Prostate gland (tissue), 2 donors: ENCODE results near the gene CHST12. TPM values are rescaled to one million over a fixed set of nuclear protein-coding genes. Genes with fewer than 3 reads are reported as not detected.

Experiments used
- DNase-seq: peaks from one replicate; pipeline ENCODE4 v3.0.0-alpha.2; 2019; ENCODE audit warnings: low spot score
- H3K27ac ChIP-seq, 2 donors: fragments of 200-600 bp; sonication (generic); 2 replicates each; pipeline ENCODE4 v1.5.1; 2017 to 2019
- H3K27me3 ChIP-seq: fragments of 200-600 bp; sonication (generic); replicated peaks from 2 replicates; pipeline ENCODE4 v1.5.1; 2019; ENCODE audit not compliant: insufficient read depth
- H3K36me3 ChIP-seq, 2 donors: fragments of 200-600 bp; sonication (generic); 1 replicate in 1 of 2; 2 replicates in 1 of 2; pipeline versions ENCODE4 v1.5.1 to v1.8.1; 2017 to 2019
- H3K4me1 ChIP-seq: fragments of 200-600 bp; sonication (generic); replicated peaks from 2 replicates; pipeline ENCODE4 v1.5.1; 2019
- H3K4me3 ChIP-seq, 2 donors: fragments of 200-600 bp; sonication (generic); 2 replicates each; pipeline ENCODE4 v1.5.1; 2017 to 2019
- H3K9me3 ChIP-seq: fragments of 200-600 bp; sonication (generic); 2 replicates; pipeline ENCODE4 v1.5.1; 2017
- CTCF ChIP-seq, 4 experiments: fragments of 200-600 bp in 2 of 4; fragments of 450-650 bp in 2 of 4; sonication (generic) in 2 of 4; IDR thresholded peaks; 1 replicate in 3 of 4; 2 replicates in 1 of 4; pipeline ENCODE4 v1.5.1; 2016 to 2019; ENCODE audit warnings: antibody characterized with exemption in 4 of 4, mild to moderate bottlenecking in 2 of 4, moderate library complexity in 2 of 4
- POLR2A ChIP-seq: fragments of 450-650 bp; IDR thresholded peaks from one replicate; pipeline ENCODE4 v1.6.1; 2016; ENCODE audit warnings: antibody characterized with exemption, mild to moderate bottlenecking
- POLR2AphosphoS5 ChIP-seq: sonication (generic); formaldehyde crosslinking; IDR thresholded peaks from one replicate; pipeline ENCODE4 v1.6.1; 2017; ENCODE audit warnings: antibody characterized with exemption
- WGBS: methylation state at CpG from one replicate; pipeline ENCODE4 v1.1.5; 2018; 5-methylcytosine and 5-hydroxymethylcytosine counted together
- intact Hi-C: fragments of 100-400 bp; cut with DNase I; formaldehyde crosslinking; loops from one replicate; pipeline ENCODE4 v1.14.2; 2022
- total RNA-seq, 2 donors: library from RNA; depleted of rRNA; stranded (reverse); fragments of >200 nt; gene quantifications; one replicate each; pipeline ENCODE4 v1.1.0, GENCODE V29; 2016

The CHST12 gene
- total RNA-seq, 2 donors from 2014 or later = 22.4 to 36.1 TPM

GRCh38 chr7:2472739-2473138 is 69.3 kb downstream of the CHST12 start:
- peaks cover under 1% of the 10 kb centered on the region for H3K4me1 ChIP-seq
- TF ChIP-seq POLR2AphosphoS5 (no peak), CTCF (IDR thresholded peaks at IDR 0.05) (no peak), POLR2A (no peak)
- H3K4me3 ChIP-seq = no peak overlapping the region
- H3K27me3 ChIP-seq = no peaks in the 10 kb centered on the region
- H3K9me3 ChIP-seq = no peaks in the 10 kb centered on the region
- no peaks in the 10 kb centered on the region for H3K36me3 ChIP-seq
- intact Hi-C loops = no loop called here
- WGBS = 90% methylated on average over 6 of the region's 6 CpGs
- no peak for DNase-seq
- H3K27ac ChIP-seq = no peak overlapping the region

- intact Hi-C loops = no loop called here
- no peak for DNase-seq
- 83% methylated on average over 12 of the region's 12 CpGs for WGBS
- Histone ChIP-seq H3K4me1 (peaks cover 8% of the 10 kb centered on the region), H3K27me3 (no peaks in the 10 kb centered on the region), H3K36me3 (no peaks in the 10 kb centered on the region), H3K9me3 (no peaks in the 10 kb centered on the region), H3K4me3 (no peak overlapping the region), H3K27ac (no peak overlapping the region)
- no peak for TF ChIP-seq POLR2AphosphoS5
- no peak for TF ChIP-seq POLR2A
- no peak for TF ChIP-seq CTCF (IDR thresholded peaks at IDR 0.05)
Observed at GRCh38 chr7:2473496-2474180, 70.2 kb downstream of the CHST12 start.

- no peaks in the 10 kb centered on the region for H3K27me3 ChIP-seq
- no peak overlapping the region for H3K4me3 ChIP-seq
- 88% methylated on average over 15 of the region's 15 CpGs for WGBS
- DNase-seq = no peak
- TF ChIP-seq POLR2AphosphoS5 = no peak
- TF ChIP-seq POLR2A = no peak
- TF ChIP-seq CTCF (IDR thresholded peaks at IDR 0.05) = no peak
- H3K36me3 ChIP-seq = no peaks in the 10 kb centered on the region
- peaks cover 11% of the 10 kb centered on the region for H3K4me1 ChIP-seq
- H3K27ac ChIP-seq = no peak overlapping the region
- intact Hi-C loops = no loop called here
- H3K9me3 ChIP-seq = no peaks in the 10 kb centered on the region
Observed at GRCh38 chr7:2474224-2474623, 70.8 kb downstream of the CHST12 start.

GRCh38 chr7:2474813-2475677 is 71.6 kb downstream of the CHST12 start:
- WGBS = 92% methylated on average over 22 of the region's 28 CpGs
- no peaks in the 10 kb centered on the region for H3K9me3 ChIP-seq
- H3K36me3 ChIP-seq = no peaks in the 10 kb centered on the region
- H3K27me3 ChIP-seq = no peaks in the 10 kb centered on the region
- no peak for TF ChIP-seq POLR2A
- TF ChIP-seq POLR2AphosphoS5 = no peak
- no peak for TF ChIP-seq CTCF (IDR thresholded peaks at IDR 0.05)
- no peak for DNase-seq
- no peak overlapping the region for H3K4me3 ChIP-seq
- no peak overlapping the region for H3K27ac ChIP-seq
- H3K4me1 ChIP-seq = peaks cover 11% of the 10 kb centered on the region
- intact Hi-C loops = no loop called here
